Progenitor cell of endocrine pancreas (in vitro differentiated cells): ENCODE results near the gene PDSS2. TPM values are rescaled to one million over a fixed set of nuclear protein-coding genes. Genes with fewer than 3 reads are reported as not detected.

Experiments used
- DNase-seq: peaks from one replicate; pipeline ENCODE4 v3.0.0; 2021; ENCODE audit warnings: low spot score; ENCODE audit not compliant: unreplicated experiment
- H3K27ac Mint-ChIP-seq: 2 replicates; pipeline ENCODE4 v1.8.0; 2021; ENCODE audit warnings: mild to moderate bottlenecking, moderate library complexity, mixed read lengths
- H3K27me3 Mint-ChIP-seq: 2 replicates; pipeline ENCODE4 v1.8.0; 2021; ENCODE audit warnings: mixed read lengths
- H3K36me3 Mint-ChIP-seq: 2 replicates; pipeline ENCODE4 v1.8.0; 2022; ENCODE audit warnings: mixed read lengths; ENCODE audit not compliant: insufficient read depth
- H3K4me1 Mint-ChIP-seq: 2 replicates; pipeline ENCODE4 v1.8.0; 2021; ENCODE audit warnings: low read depth, mixed read lengths
- H3K4me3 Mint-ChIP-seq: 2 replicates; pipeline ENCODE4 v1.8.0; 2021; ENCODE audit warnings: low read depth, mild to moderate bottlenecking, moderate library complexity, mixed read lengths
- H3K9me3 Mint-ChIP-seq: 2 replicates; pipeline ENCODE4 v1.8.0; 2021; ENCODE audit warnings: low read depth, mixed read lengths
- total RNA-seq: library from RNA; stranded (reverse); gene quantifications from 2 replicates; pipeline ENCODE4 v1.2.1, GENCODE V29; 2021
- TF ChIP-seq, protein P1 (sequence below): fragments of 200-600 bp; sonication (generic); IDR thresholded peaks from one replicate; pipeline ENCODE4 v1.5.0; 2021; ENCODE audit warnings: antibody characterized with exemption, mild to moderate bottlenecking; ENCODE audit not compliant: unreplicated experiment

PDSS2 gene
- total RNA-seq, 1 donor from 2014 or later, result 12.8 TPM

DNA sequence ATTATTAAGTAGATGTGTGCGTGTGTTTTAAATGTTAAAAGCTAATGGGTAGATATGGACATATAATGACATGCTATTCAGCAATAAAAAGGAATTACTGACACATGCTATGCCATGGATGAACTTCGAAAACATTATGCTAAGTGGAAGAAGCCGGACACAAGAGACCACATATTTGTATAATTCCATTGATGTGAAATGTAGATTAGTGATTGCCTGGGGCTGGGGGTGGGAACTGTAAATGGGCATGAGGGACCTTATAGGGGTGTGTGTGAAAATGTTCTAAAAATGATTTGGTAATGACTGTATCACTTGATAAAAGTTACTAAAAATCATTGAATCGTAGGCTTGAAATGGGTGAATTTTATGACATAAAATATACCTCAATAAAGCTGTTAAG lies 239.5 kb downstream of the PDSS2 start:
- Mint-ChIP-seq H3K4me1 (peaks cover 13% of the 10 kb centered on the region), H3K4me3 (no peak overlapping the region), H3K36me3 (no peaks in the 10 kb centered on the region), H3K27me3 (no peaks in the 10 kb centered on the region), H3K9me3 (no peaks in the 10 kb centered on the region), H3K27ac (no peak overlapping the region)
- DNase-seq, result no peak
- TF ChIP-seq, protein P1, sequence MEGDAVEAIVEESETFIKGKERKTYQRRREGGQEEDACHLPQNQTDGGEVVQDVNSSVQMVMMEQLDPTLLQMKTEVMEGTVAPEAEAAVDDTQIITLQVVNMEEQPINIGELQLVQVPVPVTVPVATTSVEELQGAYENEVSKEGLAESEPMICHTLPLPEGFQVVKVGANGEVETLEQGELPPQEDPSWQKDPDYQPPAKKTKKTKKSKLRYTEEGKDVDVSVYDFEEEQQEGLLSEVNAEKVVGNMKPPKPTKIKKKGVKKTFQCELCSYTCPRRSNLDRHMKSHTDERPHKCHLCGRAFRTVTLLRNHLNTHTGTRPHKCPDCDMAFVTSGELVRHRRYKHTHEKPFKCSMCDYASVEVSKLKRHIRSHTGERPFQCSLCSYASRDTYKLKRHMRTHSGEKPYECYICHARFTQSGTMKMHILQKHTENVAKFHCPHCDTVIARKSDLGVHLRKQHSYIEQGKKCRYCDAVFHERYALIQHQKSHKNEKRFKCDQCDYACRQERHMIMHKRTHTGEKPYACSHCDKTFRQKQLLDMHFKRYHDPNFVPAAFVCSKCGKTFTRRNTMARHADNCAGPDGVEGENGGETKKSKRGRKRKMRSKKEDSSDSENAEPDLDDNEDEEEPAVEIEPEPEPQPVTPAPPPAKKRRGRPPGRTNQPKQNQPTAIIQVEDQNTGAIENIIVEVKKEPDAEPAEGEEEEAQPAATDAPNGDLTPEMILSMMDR, result no peak

DNA sequence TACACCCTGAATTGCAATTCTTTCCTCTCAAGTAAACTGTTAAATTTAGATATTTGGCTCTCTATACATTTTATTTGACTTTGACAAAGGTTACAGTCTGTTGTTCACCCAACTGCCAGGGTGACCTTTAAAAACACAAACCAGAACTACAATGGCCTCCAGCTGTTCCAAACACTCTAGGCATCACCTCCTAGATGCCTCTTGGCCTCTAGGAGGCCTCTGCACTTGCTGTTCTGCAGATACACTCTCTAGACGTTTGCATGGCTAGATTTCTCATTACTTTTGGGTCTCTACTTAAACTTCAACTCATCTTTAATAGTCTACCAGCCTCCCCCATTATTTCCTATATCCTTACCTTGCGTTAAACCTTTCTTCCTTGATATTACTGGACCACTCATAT lies 241.2 kb downstream of the PDSS2 start:
- TF ChIP-seq, protein P1, result no peak
- H3K4me3 Mint-ChIP-seq, result no peak overlapping the region
- no peaks in the 10 kb centered on the region for H3K27me3 Mint-ChIP-seq
- no peaks in the 10 kb centered on the region for H3K36me3 Mint-ChIP-seq
- no peak for DNase-seq
- H3K4me1 Mint-ChIP-seq, result peaks cover 13% of the 10 kb centered on the region
- H3K27ac Mint-ChIP-seq, result no peak overlapping the region
- no peaks in the 10 kb centered on the region for H3K9me3 Mint-ChIP-seq

DNA sequence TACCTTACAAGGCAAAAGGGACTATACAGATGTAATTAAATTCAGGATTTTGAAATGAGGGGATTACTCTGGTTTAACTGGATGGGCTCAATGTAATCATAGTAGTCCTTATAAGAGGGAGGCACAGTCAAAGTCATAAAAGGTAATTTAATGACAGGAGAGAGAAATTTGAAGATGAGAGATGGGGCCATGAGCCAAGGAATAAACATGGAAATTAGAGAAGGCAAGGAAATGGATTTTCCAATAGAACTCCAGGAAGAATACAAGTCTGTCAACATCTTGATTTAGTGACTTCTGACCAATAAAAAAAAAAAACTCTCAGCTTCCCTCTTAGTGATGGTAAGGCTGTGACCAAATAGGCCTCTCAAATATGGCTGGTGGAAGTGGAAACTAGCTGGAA lies 242.1 kb downstream of the PDSS2 start:
- H3K27ac Mint-ChIP-seq, result no peak overlapping the region
- no peak for DNase-seq
- H3K4me3 Mint-ChIP-seq, result no peak overlapping the region
- peaks cover 13% of the 10 kb centered on the region for H3K4me1 Mint-ChIP-seq
- no peaks in the 10 kb centered on the region for H3K9me3 Mint-ChIP-seq
- TF ChIP-seq, protein P1, result no peak
- H3K36me3 Mint-ChIP-seq, result no peaks in the 10 kb centered on the region
- no peaks in the 10 kb centered on the region for H3K27me3 Mint-ChIP-seq

DNA sequence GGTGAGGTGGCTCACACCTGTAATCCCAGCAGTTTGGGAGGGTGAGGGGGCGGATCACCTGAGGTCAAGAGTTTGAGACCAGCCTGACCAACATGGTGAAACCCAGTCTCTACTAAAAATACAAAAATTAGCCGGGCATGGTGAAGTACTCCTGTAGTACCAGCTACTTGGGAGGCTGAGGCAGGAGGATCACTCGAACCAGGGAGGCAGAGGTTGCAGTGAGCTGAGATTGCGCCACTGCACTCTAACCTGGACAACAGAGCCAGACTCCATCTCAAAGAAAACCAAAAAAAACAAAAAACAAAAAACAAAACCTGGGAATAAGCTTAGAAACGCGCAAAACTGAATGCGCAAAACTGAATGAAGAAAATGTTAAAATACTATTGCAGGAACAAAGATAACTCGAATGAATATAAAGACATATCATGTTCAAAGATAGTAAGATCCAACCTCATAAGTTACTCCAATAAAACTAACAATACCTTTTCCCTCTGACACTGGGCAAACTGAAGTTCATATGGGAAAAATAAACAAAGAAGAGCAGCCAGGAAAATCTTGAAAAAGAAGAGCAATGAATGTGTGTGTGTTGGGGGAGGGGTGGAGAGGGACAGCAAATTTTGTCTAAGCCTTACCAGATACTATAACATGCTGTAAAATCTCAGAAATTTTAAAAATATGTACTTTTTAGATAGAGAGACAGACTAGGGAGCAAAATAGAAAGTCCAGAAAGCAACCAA lies 243.0 kb downstream of the PDSS2 start:
- TF ChIP-seq, protein P1, result no peak
- no peak for DNase-seq
- Mint-ChIP-seq H3K4me3 (no peak overlapping the region), H3K27me3 (no peaks in the 10 kb centered on the region), H3K9me3 (no peaks in the 10 kb centered on the region), H3K4me1 (peaks cover 13% of the 10 kb centered on the region), H3K27ac (no peak overlapping the region), H3K36me3 (no peaks in the 10 kb centered on the region)

DNA sequence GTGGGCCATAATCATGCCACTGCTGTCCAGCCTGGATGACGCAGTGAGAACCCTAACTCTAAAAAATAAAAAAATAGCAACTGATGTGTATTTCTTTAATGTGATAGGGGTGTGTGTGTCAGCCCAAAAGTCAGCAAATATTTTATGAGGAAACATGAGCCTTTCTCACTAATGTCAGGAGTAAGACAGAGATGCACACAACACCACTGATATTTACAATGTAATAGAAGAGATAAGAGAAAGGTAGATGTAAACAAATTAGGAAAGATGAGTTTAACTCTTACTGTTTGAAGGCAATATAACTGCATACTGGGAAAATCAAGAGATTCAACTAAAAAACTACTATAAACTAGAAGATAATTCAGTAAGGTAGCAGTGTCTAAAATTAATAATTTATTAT lies 244.0 kb downstream of the PDSS2 start:
- TF ChIP-seq, protein P1, result no peak
- Mint-ChIP-seq H3K9me3 (no peaks in the 10 kb centered on the region), H3K4me1 (peaks cover 13% of the 10 kb centered on the region), H3K27me3 (no peaks in the 10 kb centered on the region), H3K36me3 (no peaks in the 10 kb centered on the region), H3K27ac (no peak overlapping the region), H3K4me3 (no peak overlapping the region)
- DNase-seq, result no peak
